ENCODE measurements around the gene VGLL4.
"Not testable (repeated sequence)": the region's sequence is repeated elsewhere in the genome, so short reads cannot be mapped to it uniquely, and the experiment has no call there.

VGLL4 gene

GRCh38 chr3:11690863-11691766 lies 47.4 kb upstream of the VGLL4 start:
- H3K27me3 ChIP-seq (ENCODE audit: insufficient read depth, low read length, poor library complexity, severe bottlenecking) = no peaks in the 10 kb centered on the region
- H4K20me1 ChIP-seq (ENCODE audit: insufficient read depth, low read length, poor library complexity, severe bottlenecking) = no peaks in the 10 kb centered on the region
- TF ChIP-seq EZH2phosphoT487 (IDR thresholded peaks at IDR 0.05; ENCODE audit: borderline replicate concordance) (no peak), CTCF (conservative IDR thresholded peaks at IDR 0.05; ENCODE audit: low read length) (no peak)
- H3K9me2 ChIP-seq (replicated peaks; ENCODE audit: low read depth, low read length) = no peaks in the 10 kb centered on the region
- no peak overlapping the region for H2AFZ ChIP-seq (ENCODE audit: low read length)
- H3K4me2 ChIP-seq (ENCODE audit: low read depth, low read length, poor library complexity, severe bottlenecking) = no peak overlapping the region
- no peaks in the 10 kb centered on the region for H3K36me3 ChIP-seq (ENCODE audit: insufficient read depth, low read length)
- no peak overlapping the region for H3K4me3 ChIP-seq (ENCODE audit: low read length, poor library complexity, severe bottlenecking)
- no peaks in the 10 kb centered on the region for H3K9me3 ChIP-seq (ENCODE audit: insufficient read depth, low read depth, low read length)
- no peak overlapping the region for H3K9ac ChIP-seq (ENCODE audit: low read depth, low read length, poor library complexity, severe bottlenecking)
- no peaks in the 10 kb centered on the region for H3K4me1 ChIP-seq (ENCODE audit: insufficient read depth, low read length, poor library complexity, severe bottlenecking)
- H3F3A ChIP-seq (ENCODE audit: low read depth) = no peaks in the 10 kb centered on the region
- H3K79me2 ChIP-seq (ENCODE audit: insufficient read depth, low read length) = no peaks in the 10 kb centered on the region

- no peaks in the 10 kb centered on the region for H3K27me3 ChIP-seq (ENCODE audit: insufficient read depth, low read length, poor library complexity, severe bottlenecking)
- no peak overlapping the region for H3K4me2 ChIP-seq (ENCODE audit: low read depth, low read length, poor library complexity, severe bottlenecking)
- no peak overlapping the region for H2AFZ ChIP-seq (ENCODE audit: low read length)
- H3K4me3 ChIP-seq (ENCODE audit: low read length, poor library complexity, severe bottlenecking) = no peak overlapping the region
- no peak overlapping the region for H3K9ac ChIP-seq (ENCODE audit: low read depth, low read length, poor library complexity, severe bottlenecking)
- H3K79me2 ChIP-seq (ENCODE audit: insufficient read depth, low read length) = no peaks in the 10 kb centered on the region
- no peaks in the 10 kb centered on the region for H3K9me3 ChIP-seq (ENCODE audit: insufficient read depth, low read depth, low read length)
- no peak for TF ChIP-seq EZH2phosphoT487 (IDR thresholded peaks at IDR 0.05; ENCODE audit: borderline replicate concordance)
- TF ChIP-seq CTCF (conservative IDR thresholded peaks at IDR 0.05; ENCODE audit: low read length) = no peak
- H3F3A ChIP-seq (ENCODE audit: low read depth) = no peaks in the 10 kb centered on the region
- no peaks in the 10 kb centered on the region for H3K4me1 ChIP-seq (ENCODE audit: insufficient read depth, low read length, poor library complexity, severe bottlenecking)
- H4K20me1 ChIP-seq (ENCODE audit: insufficient read depth, low read length, poor library complexity, severe bottlenecking) = no peaks in the 10 kb centered on the region
- no peaks in the 10 kb centered on the region for H3K36me3 ChIP-seq (ENCODE audit: insufficient read depth, low read length)
- no peaks in the 10 kb centered on the region for H3K9me2 ChIP-seq (replicated peaks; ENCODE audit: low read depth, low read length)
Observed at GRCh38 chr3:11689749-11690148, 46.0 kb upstream of the VGLL4 start.

GRCh38 chr3:11684980-11685379 lies 41.3 kb upstream of the VGLL4 start:
- not testable (repeated sequence) for H3K4me1 ChIP-seq (ENCODE audit: insufficient read depth, low read length, poor library complexity, severe bottlenecking); H3K9ac ChIP-seq (ENCODE audit: low read depth, low read length, poor library complexity, severe bottlenecking); H3K27me3 ChIP-seq (ENCODE audit: insufficient read depth, low read length, poor library complexity, severe bottlenecking); H3K79me2 ChIP-seq (ENCODE audit: insufficient read depth, low read length); H4K20me1 ChIP-seq (ENCODE audit: insufficient read depth, low read length, poor library complexity, severe bottlenecking); H3K9me3 ChIP-seq (ENCODE audit: insufficient read depth, low read depth, low read length); H3K36me3 ChIP-seq (ENCODE audit: insufficient read depth, low read length); H3F3A ChIP-seq (ENCODE audit: low read depth); H3K4me2 ChIP-seq (ENCODE audit: low read depth, low read length, poor library complexity, severe bottlenecking); H3K4me3 ChIP-seq (ENCODE audit: low read length, poor library complexity, severe bottlenecking); H2AFZ ChIP-seq (ENCODE audit: low read length); H3K9me2 ChIP-seq (replicated peaks; ENCODE audit: low read depth, low read length)

- no peaks in the 10 kb centered on the region for H4K20me1 ChIP-seq (ENCODE audit: insufficient read depth, low read length, poor library complexity, severe bottlenecking)
- H3K9me3 ChIP-seq (ENCODE audit: insufficient read depth, low read depth, low read length) = no peaks in the 10 kb centered on the region
- H3K4me1 ChIP-seq (ENCODE audit: insufficient read depth, low read length, poor library complexity, severe bottlenecking) = no peaks in the 10 kb centered on the region
- no peaks in the 10 kb centered on the region for H3K9me2 ChIP-seq (replicated peaks; ENCODE audit: low read depth, low read length)
- H3K4me3 ChIP-seq (ENCODE audit: low read length, poor library complexity, severe bottlenecking) = no peak overlapping the region
- no peaks in the 10 kb centered on the region for H3K36me3 ChIP-seq (ENCODE audit: insufficient read depth, low read length)
- no peak overlapping the region for H3K9ac ChIP-seq (ENCODE audit: low read depth, low read length, poor library complexity, severe bottlenecking)
- H3F3A ChIP-seq (ENCODE audit: low read depth) = no peaks in the 10 kb centered on the region
- H3K79me2 ChIP-seq (ENCODE audit: insufficient read depth, low read length) = no peaks in the 10 kb centered on the region
- H3K27me3 ChIP-seq (ENCODE audit: insufficient read depth, low read length, poor library complexity, severe bottlenecking) = no peaks in the 10 kb centered on the region
- H3K4me2 ChIP-seq (ENCODE audit: low read depth, low read length, poor library complexity, severe bottlenecking) = no peak overlapping the region
- no peak for TF ChIP-seq CTCF (conservative IDR thresholded peaks at IDR 0.05; ENCODE audit: low read length)
- TF ChIP-seq EZH2phosphoT487 (IDR thresholded peaks at IDR 0.05; ENCODE audit: borderline replicate concordance) = no peak
- no peak overlapping the region for H2AFZ ChIP-seq (ENCODE audit: low read length)
Observed at GRCh38 chr3:11680509-11680908, 36.8 kb upstream of the VGLL4 start.

Measured in Loucy (cell line).